ENCODE results near the gene EEF1A1.

DNA sequence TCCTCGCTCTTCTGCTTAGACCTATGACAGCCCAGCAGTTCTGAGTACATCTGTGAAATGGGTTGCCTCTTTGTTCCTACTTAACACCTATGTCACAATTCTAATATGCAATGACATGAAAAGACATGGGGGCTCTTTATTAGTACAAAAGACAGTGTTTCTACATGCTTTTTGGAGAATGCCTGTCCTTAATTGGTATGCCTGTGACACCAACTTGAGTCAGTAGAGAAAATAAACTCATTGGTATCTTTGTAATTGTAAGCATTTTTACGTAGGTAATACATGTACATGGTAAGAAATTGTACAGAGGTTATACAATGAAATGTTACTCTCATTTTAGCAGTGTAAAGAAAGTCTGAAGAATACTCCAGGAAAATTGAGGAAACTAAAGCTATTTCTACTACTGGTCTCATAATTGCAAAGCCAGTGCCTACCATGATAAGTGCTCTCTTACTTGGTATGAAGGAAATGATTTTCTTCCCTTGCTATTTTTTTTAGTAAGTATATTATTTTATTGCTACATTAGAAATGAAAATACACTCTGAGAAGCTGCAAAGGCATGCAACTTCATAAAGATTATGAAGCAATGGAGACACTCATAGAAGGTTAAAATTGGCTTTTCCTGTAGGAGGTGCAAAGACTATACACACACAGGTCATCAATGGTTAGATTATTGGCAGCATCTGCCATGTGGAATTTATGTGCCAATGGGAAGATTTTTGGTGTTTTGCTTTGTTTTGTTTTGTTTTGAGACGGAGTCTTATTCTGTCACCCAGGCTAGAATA lies 4.9 kb upstream of the EEF1A1 start:
- no peak for TF ChIP-seq POLR2A (IDR thresholded peaks at IDR 0.05)
- TF ChIP-seq, protein P1, sequence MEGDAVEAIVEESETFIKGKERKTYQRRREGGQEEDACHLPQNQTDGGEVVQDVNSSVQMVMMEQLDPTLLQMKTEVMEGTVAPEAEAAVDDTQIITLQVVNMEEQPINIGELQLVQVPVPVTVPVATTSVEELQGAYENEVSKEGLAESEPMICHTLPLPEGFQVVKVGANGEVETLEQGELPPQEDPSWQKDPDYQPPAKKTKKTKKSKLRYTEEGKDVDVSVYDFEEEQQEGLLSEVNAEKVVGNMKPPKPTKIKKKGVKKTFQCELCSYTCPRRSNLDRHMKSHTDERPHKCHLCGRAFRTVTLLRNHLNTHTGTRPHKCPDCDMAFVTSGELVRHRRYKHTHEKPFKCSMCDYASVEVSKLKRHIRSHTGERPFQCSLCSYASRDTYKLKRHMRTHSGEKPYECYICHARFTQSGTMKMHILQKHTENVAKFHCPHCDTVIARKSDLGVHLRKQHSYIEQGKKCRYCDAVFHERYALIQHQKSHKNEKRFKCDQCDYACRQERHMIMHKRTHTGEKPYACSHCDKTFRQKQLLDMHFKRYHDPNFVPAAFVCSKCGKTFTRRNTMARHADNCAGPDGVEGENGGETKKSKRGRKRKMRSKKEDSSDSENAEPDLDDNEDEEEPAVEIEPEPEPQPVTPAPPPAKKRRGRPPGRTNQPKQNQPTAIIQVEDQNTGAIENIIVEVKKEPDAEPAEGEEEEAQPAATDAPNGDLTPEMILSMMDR (IDR thresholded peaks at IDR 0.05): no peak
